OCI-M1 (cell line): ENCODE results near the gene CCDC88C.
"Not testable (repeated sequence)": the region's sequence is repeated elsewhere in the genome, so short reads cannot be mapped to it uniquely, and the experiment has no call there.

Experiments used
- DNase-seq: peaks from one replicate; lab custom pipeline; 2025; lab: John Stamatoyannopoulos, UW

The CCDC88C gene

DNA sequence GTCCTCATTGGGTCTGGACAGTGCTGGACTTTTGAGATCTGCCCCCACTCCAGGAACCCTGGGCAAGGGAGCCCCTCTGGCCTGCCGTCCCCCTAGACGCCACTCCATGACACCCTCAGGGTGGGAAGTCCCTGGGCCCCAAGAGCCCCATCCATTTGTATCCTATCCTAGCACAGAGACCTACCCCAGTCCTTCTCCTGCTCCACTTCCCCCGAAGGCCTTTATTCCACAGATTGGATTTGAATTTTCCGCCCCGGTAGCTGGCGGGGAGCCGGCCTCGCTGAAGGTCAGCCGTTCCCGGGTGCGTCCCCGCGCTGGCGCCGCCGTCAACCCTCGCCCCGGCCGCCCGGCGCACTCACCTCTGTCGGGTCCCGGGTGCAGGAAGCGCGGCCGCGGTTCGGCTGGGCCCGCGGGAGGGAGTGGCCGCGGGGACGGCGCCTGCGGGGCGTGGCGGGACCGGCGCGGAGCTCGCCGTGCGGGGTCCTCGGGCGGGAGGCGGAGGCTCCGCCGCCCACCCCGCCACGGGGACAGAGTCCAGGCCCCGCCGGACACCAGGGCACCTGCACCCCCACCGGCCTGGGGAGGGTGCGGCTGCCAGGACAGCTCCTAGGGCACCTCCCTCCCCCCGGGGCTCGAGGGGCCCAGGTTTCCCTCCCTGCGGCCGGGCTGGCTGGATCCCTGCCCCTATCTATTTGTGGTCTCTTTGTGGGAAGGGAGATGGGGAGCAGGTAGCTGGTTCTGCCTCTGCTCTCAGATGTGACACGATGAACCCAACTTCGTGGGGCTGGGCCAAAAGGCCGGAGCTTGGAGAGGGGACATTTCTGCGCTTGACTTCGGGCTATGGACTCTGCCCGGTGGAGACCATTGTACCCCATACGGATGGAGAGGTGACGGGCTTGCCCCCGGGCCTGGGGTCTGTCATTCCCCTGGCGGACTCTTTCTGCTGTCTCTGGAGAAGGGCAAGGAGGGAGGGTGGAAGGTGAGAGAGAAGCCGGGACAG, 153.2 kb downstream of the CCDC88C start:
- DNase-seq, result no peak

DNA sequence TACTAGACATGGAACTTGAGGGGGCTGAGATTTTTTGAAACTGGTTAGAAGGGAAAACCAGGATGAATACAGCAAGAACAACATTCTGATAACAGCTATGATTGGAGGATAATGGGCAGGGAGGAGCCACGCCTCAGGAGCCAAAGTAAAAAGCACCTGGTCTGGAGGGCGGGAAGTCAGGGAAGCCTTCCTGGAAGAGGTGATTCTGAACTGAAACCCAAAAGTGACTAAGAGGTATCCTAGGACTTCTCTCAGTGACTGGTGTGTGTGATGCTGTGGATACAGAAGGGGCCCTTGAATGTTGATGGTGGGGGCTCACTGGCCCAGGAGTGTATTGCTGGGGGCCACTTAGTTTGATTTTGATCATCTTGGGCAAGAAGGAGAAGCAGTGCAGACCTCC, 154.3 kb downstream of the CCDC88C start:
- no peak for DNase-seq

DNA sequence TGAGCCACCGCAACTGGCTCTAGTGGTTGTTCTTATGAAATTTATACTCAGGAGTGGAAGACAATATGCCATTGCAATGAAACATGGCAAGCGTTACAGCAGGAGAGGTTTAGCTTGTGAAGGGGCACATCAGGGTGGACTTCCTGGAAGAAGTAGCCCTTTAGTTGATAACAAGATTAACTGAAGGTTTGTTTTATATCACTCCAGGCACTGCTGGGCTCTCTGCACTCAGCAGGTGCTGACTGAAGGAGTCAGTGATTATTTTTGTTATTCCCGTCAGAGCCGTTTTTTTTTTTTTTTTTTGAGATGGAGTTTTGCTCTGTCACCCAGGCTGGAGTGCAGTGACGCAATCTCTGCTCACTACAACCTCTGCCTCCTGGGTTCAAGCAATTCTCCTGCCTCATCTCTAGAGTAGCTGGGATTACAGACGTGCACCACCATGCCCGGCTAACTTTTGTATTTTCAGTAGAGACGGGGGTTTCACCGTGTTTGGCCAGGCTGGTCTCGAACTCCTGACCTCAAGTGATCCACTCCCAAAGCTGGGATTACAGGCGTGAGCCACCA, 155.6 kb downstream of the CCDC88C start:
- DNase-seq, result no peak

DNA sequence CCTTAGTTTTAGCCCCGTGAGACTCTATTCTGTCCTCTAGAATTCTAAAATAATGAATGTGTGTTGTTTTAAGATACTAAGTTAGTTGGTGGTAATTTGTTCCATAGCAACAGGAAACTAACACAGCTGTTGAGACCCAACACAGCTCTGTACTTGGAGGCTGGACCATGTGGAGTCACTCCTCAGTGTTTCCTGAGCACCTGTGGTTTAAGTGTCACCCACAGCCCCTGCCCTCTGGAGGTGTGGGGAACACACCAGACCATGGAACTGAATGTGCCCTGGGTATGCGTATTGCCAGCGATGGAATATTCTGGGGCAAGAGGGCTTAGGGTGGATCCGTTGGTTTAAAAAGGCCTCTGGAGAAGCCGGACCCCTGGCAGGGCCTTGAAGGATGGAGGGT, 156.5 kb downstream of the CCDC88C start:
- no peak for DNase-seq

DNA sequence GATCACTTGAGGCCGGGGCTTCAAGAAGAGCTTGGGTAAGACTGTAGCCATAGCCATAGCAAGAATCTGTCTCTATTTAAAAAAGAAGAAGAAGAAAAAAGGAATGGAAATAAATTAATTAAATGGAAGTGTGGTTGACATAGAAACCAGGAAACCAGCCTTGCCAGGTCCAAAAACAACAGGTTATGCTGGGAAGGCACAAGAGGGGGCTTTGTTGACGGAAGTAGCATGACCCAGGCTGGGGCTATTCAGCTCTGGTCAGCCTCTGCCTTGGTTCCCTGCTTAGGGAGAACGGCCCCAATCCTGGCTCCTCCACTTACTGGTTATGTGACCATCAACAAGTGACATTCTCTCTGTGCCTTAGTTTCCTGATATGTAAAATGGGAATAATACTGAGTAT, 158.7 kb downstream of the CCDC88C start:
- DNase-seq, result no peak

DNA sequence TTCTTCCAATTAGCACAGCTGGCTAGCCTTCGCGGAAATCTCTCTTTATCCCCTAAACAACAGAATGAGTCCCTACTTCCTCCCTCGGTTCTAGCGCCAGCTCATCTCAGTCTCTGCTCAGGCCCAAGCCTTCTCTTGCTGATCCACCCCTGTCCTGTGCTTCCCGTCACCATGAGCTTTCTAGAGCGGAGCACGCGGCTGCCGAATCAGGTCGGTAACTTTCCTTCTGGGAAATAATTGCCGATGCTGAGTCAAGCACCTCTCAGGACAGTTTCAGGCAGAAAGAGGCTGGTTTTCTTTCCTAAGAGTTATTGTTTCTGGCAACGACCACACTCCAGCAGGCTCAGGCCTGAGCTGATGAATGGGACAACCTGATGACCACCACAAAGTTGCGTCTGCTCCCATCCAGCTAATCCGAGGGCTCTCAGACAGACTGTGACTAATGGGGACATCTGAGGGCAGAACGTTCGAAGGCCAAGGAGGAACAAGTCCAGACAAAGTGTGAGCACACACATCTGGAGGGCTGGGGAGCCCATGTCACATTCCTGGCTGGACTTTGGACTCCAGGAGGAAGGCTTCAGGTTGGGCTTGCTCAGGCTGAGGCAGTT, 159.5 kb downstream of the CCDC88C start:
- no peak for DNase-seq

DNA sequence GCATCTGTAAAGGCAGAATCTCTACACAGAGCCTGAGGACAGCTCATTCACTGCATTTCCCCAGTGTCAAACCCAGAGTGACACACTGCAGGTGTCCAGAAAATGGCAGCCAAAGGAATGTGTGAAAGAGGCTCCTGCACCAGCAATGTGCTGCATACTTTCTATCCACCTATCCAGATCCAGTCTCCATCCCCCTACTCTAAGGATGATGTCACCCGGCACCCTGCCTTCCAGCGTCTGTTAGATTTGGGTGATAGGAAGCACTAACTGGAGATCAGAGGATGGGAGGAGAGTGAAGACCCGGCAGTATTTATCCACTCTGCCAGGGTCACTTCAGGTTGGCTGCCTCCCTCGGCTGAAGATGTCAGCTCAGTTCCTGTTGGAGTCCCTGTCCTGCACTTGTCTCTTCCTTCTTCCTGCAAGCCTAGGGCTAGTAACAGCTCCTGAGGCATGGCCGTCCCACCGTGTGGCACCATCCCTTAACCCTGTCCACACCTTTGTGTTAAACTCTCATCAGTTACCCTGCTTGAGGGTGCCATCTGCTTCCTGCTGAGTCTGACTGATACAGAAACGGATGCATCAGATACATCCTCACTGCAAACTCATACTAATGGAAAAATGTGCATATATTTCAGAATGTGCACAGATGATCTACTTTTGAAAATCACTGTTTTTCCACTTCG, 160.2 kb downstream of the CCDC88C start:
- DNase-seq, result no peak

DNA sequence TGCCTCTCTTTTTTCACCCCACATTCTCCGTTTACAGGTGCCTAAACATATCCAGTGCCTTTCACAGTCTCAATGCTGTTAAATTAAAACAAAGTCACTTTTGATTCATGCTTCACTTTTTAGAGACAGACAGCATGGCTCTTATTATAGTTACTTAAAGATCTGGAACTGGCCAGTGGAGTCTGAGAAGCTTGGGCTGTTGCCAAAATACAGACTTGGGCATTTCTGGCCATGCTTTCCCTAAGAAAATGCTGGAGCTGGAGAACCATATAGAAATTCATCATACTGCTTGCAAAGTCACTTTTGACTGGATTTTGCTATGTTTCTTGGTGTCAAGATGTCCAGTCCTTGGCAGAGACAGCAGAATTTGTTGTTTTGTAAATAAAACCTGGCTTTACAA, 161.0 kb downstream of the CCDC88C start:
- no peak for DNase-seq

DNA sequence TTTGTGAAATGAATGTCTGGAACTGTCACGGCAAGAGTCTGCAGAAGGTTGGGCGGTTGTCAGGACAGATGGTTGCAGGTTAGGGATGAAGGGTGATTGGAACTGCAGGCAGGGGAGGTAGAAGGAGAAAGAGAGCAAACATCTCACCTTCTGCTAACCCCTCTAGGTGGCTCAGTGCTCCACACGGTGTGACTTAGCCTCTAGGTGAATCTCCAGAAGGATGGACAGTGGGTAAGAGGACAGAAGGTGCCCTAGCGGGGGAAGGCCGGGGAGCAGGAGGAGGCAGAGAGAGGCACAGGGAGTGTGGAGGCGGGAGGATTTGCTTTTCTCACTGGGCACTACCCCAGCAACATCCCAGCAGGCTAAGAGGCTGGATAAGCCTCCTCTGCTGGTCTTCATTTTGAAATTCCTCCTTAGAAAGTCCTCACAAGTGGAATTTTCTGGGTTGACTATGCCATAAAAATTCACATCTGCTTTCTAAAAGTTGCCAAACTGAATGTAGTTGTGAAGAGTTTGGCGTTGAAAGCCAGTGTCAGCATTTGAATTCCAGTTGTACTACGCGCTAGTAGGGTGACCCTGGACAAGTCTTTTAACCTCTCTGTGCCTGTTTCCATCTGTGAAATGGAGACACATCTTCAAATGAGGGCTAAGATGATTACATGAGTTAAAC, 162.5 kb downstream of the CCDC88C start:
- no peak for DNase-seq

DNA sequence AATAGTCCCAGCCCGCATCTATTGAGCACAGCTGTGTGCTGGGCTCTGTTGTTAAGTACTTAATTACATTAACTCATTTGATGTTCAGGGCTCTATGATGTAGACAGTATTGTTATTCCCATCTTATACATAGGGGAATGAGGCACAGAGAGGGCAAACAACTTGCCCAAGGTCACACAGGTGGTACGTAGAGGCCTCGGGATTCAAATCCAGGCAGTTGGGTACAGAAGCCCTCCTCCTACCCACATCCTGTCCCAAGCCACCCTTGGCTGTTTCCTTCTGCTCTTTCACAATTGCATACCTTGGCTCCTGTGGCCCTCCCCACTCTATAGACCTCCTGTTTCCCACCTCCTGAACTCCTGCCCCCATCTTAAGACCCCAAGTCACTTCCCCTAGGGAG, 163.2 kb downstream of the CCDC88C start:
- no peak for DNase-seq

DNA sequence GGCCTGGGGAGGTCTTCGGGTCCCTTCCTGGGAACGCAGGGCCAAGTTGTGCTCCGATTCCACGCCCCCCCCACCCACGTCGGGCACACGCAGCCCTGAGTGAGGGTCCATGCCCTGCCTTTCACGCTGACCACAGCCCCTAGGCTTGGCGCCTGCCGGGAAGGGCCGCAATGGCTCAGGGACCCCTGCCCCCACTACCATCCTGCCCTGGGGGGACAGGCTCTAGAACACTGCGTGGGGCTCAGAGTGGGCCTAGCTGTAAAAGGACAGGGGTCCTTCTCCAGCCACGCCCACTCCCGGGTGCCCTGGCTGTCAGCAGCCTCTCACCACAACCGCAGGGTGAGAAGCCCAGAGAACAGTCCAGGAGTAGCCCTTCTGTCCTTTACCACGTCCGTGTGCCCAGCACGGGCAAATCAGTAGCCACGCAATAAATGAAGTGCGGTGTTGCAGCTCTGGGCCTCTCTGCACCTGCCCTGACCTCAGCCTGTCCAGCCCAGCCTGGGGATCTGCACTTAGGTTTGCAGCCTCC, 163.8 kb downstream of the CCDC88C start:
- DNase-seq, result no peak

DNA sequence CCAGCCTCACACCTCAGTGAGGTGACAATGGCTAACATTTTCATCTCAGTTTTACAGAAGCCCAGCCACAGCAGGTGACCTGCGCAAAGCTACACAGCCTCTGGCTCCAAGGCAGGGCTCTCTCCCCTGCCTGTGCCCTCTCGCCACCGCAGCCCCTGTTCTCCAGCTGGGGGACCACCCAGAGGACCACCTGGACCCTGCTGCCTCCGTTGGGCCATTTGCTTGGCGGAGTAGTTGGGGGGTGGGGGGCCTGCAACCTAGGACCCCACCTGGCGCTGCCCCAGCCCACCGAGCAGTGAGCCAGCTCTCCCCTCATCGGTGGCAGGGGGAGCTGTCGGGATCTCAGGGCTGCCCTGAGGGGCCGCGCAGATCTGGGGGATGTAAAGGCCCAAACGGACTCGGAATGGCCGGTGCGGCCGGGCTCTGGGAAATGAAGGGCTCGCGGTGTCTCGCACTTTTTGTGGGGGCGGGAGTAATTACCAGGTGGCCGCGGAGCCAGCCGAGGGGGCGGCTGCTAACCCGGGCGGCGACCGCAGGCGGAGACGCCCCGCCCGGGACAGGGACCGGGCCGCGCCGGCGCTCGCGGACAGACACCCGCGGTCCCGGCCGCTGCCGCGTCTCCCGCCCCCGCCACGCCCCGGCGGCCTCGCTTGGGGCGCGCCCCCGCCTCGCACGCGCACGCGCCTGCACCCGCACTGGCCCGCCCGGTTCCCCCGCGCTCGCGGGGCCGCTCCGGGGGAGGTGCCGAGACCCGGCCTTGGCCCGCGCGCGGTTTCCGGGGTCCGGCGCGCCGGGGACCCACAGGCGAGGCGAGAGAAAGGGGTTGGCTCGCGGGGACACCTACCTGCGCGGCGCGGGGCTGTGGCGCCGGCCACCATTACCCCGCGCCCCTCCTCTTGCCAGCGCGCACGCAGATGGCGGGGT, 164.5 kb downstream of the CCDC88C start:
- no peak for DNase-seq

DNA sequence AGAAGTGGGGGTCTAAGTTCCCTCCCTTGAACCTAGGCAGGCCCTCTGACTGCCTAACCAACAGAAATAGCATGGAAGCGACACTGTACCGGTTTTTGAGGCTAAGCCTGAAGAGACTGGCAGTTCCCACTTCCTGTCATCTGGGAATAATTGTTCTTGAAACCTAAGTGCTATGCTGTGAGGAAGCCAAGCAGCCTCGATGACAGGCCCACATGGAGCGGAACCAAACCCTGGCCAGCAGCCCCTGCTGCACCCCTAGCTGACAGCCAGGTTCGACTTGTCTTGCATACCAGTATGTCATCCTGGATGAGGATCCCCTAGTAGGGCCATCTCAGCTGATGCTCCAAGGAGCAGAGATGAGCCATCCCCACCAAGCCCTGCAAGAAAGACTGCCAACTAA, 166.7 kb downstream of the CCDC88C start:
- DNase-seq, result no peak

DNA sequence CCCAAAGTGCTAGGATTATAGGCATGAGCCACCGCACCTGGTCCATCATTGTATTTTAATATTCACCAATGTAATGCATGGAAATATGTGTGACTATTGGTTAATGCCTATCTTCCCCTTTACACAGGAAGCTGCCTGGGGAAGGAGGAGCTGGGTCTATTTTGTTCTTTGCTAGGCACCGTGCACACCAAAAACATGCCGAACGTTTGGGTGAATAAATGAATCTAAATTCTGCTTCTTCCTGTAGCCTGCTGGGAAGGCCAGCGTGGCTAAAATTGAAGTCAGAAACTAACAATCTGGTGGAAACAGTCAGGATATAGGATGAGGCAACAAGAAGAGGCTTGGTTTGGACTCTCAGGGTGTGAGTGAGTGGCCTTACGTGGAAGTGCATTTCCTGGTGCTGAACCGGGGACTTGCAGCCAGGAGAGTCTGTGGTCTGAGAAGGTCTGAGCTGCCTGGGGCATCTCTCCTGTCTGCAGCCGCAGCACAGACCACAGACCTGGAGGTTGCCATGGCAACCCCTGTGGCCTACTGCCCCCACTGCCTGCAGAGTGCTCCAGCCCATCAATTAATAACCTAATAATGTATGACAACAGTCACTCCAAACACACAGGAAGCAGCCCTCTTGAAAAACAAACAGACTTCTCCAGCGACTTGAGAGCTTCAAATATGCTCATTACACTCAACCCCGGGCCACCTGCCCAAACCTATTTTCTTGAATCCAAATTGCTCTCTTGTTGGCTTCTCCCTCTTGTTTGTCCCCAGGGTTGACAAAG, 167.6 kb downstream of the CCDC88C start:
- no peak for DNase-seq

DNA sequence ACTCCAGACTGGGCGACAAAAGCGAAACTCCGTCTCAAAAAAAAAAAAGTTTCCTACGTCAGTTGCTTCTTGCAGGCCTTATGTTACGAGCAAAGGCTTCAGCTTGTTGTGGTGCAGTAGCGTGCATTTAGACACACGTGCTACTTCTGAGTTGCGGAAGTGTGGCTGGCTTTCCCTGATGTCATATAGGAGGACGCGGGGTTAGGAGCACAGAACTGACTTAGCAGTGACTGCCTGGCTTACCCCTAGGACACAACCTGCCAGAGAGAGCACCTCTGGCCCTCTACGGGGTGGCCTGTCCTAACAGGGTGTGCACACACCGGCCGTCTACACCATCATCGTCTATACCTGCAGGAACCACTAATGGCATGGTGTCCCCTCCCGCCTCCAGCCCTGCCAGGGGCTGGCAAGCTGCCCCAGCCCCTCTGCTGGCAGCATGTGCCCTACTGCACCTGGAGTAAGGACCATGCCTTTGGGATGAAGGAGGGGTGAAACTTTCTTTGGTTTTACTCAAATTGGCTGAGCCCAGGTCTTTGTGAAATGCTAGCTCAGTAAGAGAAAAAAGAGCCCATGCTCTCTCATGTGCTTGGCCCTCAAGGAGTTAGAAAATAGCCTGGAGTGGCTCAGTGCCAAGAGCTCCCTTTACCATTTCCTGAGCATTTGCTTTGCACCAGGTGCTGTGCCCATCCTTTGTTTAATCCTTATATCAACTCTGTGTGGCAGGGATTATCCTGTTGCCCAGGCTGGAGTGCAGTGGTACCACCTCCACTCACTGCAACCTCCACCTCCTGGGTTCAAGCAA, 171.4 kb downstream of the CCDC88C start:
- no peak for DNase-seq

DNA sequence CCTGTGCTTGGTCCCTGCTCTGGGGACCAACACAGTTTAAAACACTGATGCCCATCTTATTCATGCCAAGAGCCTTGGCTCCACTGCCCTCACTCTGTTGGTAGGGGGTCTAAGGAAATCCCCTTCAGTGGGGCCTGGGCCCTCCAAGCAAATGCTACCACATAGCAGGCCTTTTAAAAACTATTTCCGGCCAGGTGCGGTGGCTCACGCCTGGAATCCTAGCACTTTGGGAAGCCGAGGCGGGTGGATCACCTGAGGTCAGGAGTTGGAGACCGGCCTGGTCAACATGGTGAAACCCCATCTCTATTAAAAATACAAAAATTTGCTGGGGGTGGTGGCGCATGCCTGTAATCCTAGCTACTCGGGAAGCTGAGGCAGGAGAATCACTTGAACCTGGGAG, 172.0 kb downstream of the CCDC88C start:
- DNase-seq, result not testable (repeated sequence)

DNA sequence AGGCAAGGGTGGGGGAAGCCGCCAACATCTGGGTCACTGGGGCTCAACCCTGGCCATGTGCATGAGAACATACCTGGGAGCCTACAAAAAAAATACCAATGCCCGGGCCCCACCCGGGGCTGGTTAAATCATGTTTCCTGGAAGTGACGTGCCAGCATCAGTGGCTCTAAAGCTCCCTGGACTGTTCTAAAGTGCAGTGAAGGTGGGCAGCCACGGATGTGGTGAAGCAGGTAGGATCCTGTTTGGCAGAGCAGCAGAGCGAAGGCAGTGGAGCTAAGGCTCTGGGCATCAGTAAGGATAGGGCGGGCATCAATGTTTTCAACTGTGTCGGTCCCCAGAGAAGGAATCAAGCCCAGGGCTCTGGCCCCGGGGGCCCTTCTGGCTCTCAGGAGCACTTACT, 172.6 kb downstream of the CCDC88C start:
- DNase-seq, result no peak

DNA sequence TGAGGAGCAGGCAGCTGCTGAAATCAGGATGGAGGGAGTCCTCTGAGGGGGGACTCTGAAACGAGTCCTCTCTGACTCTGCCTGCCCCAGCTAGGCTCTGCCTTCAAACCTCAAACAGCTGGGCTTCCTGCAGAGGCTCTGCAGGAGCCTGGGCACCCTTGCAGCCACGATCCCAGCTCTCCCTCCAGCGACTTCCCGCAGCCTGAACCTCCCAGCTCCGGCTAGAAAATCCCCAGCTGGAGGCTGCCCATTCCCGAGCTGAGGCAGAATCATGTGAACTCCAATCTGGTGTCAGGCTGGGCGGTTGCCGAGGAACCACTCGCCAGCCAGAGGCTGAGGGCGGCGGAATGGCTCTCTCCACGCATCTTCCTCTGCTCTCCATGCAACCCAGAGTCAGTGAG, 173.1 kb downstream of the CCDC88C start, which contains the start of gene GPR68:
Gene GPR68, minus strand, starts transcription at position 204 of the 401 bp plus-strand sequence. CDS start 9,654 bp downstream, outside the sequence.
- DNase-seq, result no peak

DNA sequence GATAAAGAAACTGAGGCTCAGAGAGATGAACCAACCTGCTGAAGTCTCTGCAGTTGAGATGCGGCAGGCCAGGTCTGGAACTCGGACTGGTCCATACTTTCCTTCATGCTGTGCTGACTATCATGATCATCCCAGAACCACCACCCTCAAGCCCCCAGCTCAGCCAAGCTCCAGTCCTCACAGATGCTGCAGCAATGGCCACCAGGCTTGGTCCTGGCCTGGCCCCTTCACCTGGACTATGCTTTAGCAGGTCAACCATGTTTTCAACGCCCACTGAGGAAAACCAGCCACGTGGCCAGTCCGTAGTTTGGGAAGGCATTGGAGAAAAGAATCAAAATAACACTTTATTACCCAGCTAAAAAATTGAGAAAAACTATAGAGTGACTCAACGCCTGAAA, 174.5 kb downstream of the CCDC88C start:
- no peak for DNase-seq
